HG02884 (cell line): ENCODE results near the gene SDF2L1.

ENCODE experiments used
- ATAC-seq: cut with Tn5 transposase; IDR thresholded peaks from one replicate; pipeline ENCODE4 v1.9.1; 2021; ENCODE audit warnings: mild to moderate bottlenecking, moderate library complexity; ENCODE audit not compliant: unreplicated experiment

Gene SDF2L1

DNA sequence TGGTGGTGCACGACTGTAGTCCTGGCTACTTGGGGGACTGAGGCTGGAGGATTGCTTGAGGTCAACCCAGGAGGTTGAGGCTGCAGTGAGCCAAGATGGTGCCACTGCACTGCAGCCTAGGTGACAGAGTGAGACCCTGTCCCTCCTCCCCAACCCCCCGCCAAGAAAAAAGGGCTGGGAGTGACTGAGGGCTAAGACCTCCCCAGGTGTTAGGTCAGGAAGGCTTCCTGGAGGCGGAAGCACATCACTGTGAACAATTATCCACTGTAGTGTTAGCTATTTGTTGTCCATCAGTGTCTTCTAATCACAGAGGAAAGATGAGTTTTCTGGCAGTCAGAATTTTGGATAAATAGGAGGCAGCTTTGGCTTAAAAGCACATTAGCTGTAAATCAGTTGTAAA lies 21.1 kb upstream of the SDF2L1 start:
- no peak for ATAC-seq

- ATAC-seq, result no peak
Observed at GRCh38 chr22:21622011-21622918, 19.8 kb upstream of the SDF2L1 start.

DNA sequence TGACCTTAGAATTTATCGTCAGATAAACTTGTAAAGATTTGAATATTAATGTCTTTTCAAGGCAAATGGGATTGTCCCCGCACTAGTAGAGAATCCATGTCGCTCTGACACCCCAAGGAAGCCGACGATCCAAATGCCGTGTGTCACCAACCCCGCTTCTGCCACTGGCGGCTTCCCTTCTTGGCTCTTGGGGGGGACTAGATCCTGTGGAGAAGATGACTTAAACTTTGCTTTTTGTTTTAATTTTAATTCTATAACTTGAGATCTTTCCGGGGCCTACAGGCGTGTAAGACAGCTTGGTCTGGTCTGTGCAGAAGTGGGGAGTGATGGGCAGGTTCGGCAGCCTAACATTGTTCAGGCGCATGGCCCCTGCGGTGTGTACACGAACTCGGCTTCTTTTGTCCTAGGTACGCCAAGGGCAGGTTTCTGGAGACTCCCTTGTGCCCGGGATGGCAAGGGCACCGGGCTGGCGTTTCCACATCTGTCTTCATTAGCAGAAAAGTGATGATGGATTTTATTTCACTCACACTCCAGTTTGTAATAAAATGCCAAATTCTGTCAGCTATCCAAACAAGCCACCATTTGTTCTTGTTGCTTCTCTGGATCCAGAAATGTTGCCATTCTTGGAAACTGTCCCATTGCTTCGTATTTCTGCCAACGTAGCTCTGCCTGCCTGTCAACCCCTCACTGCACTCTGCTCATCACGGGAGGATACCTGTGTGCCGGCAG lies 19.0 kb upstream of the SDF2L1 start:
- no peak for ATAC-seq

DNA sequence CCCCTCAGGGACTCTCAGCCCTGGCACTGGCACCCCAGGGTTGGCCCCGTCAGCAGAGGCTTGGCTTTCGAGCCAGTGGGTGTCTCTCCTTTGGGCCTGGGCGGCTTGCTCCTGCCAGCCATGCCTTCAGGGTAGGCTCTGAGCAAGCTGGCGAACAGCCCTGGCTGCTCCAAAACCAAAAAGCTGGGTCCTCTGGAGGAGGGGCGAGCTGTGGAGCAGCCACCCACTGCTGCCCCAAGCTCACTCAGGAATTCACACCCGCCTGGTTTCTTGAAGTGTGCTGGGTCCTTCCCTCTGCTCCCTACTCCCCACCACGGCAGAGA lies 18.5 kb upstream of the SDF2L1 start:
- ATAC-seq, result no peak

GRCh38 chr22:21624120-21624879 lies 17.8 kb upstream of the SDF2L1 start:
- ATAC-seq, result no peak

DNA sequence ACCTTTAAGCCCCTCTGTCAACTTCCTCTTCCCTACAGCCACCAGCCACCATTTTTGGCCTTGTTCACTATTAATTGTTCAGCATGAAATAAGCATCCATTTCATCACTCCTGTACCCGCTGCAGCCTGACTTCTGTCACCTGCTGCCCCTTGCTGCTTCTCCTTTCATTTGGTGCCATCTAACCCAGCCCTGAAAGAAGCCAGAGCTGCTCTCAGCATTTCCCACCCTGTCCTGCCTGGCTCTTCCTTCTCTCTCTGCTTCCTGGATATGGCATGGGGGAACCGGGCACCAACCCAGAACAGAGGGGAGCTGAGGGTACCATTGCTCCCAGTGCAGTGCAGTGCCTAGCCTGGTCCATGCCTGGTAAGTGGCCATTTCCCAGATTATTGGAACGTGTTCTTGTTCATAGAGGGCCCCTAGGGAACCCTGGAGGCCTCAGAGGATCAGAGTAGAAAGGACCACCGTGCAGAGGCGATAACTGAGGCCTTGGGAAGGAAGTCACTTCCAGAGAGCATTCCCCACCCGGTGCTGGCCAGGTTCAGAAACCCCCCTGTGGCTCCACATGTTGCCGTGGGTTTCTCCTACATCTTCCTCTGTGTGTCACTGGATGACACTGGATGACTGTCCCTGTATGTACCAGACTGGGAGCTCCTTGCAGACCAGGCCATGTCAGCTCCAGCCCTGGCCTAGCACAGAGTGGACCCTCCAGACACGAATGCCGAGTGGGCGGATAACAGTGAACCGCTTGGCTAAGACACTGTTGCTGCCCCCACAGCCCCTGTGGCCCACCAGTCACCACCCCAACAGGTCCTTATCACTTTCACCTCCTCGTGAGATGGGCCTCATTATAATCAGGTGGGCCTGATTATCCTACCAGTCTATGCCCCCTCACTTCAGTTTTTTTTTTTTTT lies 17.0 kb upstream of the SDF2L1 start:
- no peak for ATAC-seq

DNA sequence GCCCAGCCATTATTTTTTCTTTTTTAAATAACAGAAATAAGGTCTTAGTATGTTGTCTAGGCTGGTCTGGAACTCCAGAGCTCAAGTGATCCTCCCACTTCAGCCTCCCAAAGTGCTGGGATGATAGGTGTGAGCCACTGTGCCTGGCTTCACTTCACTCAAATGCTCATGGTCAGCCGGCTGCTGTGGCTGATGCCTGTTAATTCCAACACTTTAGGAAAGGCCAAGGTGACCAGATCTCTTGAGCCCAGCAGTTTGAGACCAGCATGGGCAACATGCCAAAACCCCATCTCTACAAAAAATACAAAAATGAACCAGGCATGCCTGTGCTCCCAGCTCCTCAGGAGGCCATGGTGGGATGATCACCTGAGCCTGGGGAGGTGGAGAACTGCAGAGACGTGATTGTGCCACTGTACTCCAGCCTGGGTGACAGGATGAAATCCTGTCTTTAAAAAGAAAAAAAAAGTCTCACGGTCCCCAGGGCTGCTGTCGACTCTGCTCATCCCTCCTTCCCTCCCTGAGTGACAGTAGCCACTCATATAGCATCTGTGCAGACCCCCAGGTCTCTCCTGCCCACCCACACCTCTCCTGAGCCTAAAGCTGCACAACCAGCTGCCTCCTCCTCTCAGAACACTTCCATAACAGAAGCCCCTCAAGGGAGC lies 15.9 kb upstream of the SDF2L1 start:
- ATAC-seq, result no peak

- no peak for ATAC-seq
Observed at GRCh38 chr22:21626735-21627469, 15.2 kb upstream of the SDF2L1 start.

DNA sequence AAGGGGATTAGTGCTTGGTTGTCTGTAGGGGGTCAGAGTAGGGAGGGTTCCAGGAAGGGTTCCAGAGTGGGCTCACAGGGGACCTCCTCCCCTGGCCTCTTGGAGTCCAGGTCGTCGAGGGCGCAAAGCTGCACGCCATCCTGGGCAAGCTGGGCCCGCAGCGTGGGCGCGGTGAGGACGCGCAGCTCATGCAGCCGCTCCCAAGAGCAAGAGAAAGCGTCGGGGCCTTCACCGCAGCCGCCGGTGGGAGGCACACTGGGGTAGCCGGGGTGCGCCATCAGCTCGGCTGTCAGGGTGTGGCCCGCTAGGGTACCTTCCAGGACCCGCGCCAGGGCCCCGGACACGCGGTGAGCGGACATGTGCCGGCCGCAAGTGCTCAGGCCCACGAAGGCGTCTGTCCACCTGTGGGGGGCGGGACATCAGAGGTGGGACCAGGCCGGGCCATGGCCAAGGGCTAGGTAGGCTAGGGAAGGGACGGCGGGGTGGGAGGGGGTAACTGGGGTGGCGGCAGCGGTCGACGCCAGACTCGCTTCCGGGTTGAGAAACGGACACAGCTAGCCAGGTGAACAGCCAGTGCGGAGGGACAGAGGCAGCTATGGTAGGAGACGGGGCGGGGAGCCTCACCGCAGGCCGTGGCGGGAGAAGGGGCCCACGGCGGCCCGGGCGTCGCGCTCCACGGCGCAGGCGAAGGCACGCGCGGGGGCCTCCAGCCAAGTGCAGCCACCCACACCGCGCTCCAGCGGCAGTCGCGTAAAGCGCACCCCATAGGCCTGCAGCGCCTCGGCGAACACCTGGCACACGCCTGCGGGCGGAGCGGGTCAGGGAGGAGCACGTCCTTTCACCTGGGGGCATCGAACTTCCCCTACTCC lies 13.5 kb upstream of the SDF2L1 start:
- ATAC-seq, result no peak

DNA sequence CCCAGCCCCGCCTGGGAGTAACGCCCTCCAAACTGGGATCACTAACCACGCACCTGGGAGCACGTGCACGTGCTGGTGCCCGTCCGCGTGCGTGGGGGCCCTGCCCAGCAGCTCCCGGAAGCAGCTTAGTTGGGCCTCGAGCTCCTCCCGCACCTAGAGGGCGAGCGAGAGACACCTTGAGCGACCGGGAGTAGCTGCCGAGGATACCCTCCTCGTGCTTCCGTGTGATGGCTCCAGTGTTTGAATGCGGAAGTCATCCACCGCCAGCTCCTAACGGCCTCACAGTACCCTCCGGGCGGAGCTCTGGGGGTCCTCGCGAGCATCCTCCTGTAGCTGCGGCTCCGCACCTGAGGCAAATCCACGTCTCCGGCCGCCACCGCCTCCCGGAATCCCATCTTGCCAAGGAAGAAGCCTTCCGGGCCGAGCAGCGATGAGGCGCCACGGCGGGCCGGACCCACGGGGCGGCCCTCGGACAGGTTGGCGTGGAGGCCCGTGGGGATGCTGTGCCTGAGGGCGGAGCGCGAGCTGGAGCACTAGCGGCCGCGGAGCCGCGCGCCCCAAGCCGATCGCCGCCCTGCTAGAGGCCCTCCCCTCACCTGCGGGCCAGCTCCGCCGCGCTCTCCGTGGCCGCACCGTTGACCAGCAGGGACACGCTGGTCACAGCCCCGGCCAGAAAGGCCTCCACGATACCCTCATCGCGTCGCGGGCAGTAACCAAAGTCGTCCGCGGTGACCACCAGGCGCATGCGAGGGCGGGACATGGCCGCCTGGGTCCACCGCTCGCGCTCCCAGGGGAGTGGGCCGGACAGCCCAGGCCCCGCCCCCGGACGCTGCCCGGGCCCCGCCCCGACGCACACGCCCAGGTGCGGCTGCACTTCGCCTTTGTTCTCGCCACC lies 12.6 kb upstream of the SDF2L1 start, which contains the start of gene YDJC:
Gene YDJC, minus strand, starts transcription at position 768 of the 895 bp plus-strand sequence. Its CDS starts 8 bp downstream, at position 760.
- peak; percentile 63 for ATAC-seq

GRCh38 chr22:21631025-21631424 lies 11.1 kb upstream of the SDF2L1 start:
- ATAC-seq, result no peak

GRCh38 chr22:21632237-21632895 lies 9.7 kb upstream of the SDF2L1 start, which contains the start of gene CCDC116:
Gene CCDC116 (plus strand): TSS chr22:21632760. CDS start chr22:21633182, 422 bp downstream.
- ATAC-seq, result no peak

GRCh38 chr22:21632931-21633330 lies 9.2 kb upstream of the SDF2L1 start:
- no peak for ATAC-seq

GRCh38 chr22:21633481-21633880 lies 8.6 kb upstream of the SDF2L1 start:
- ATAC-seq, result no peak

DNA sequence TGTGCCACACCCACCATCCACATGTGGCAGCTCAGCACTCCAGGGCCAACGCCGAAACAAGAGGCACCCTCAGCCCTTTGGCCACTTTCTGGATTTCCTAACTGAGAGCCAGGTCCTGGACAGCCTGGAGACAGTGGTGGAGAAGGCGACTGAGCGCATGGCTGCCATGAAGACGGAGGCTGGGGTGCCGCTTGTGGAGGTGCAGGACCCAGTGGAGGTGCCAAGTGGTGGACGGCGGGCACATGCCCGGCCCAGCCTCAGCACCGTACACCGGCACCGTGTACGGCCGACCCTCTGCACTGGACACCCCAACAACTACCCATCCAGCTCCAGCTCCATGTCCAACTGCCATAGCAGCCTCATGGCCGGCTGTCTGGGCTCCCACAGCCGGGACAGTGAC lies 8.0 kb upstream of the SDF2L1 start:
- ATAC-seq, result no peak

- ATAC-seq, result no peak
Observed at GRCh38 chr22:21634844-21635243, 7.3 kb upstream of the SDF2L1 start.
